H1 (cell line): ENCODE results near the gene SLC9C1. TPM values are rescaled to one million over a fixed set of nuclear protein-coding genes. Genes with fewer than 3 reads are reported as not detected.

Experiments used
- CTCF ChIA-PET: fragments of 300-600 bp; sonication (Branson Sonifier 250); formaldehyde crosslinking; loops from one replicate; lab custom pipeline; 2021; ENCODE audit not compliant: partially characterized antibody; lab: Charles Lee
- POLR2A ChIA-PET: fragments of 300-600 bp; sonication (Branson Sonifier 250); formaldehyde crosslinking; loops from one replicate; lab custom pipeline; 2021; ENCODE audit warnings: inconsistent platforms; ENCODE audit not compliant: partially characterized antibody; lab: Charles Lee
- DNase-seq, 2 experiments: peaks; one replicate each; pipeline versions ENCODE4 v3.0.0 to v3.0.0-alpha.2; 2010 to 2022; ENCODE audit warnings: low spot score in 2 of 2, low read depth in 1 of 2, mixed read lengths in 1 of 2
- FAIRE-seq: peaks from 2 replicates; lab custom pipeline; 2011; peaks lifted over from hg19 to GRCh38; lab: Jason Lieb, UNC
- H2AFZ ChIP-seq: 2 replicates; pipeline ENCODE4 v1.8.1; 2012; ENCODE audit warnings: low read length, inconsistent platforms
- H2AK5ac ChIP-seq: 2 replicates; pipeline ENCODE4 v1.6.1; 2013; ENCODE audit warnings: low read depth, low read length
- H2BK120ac ChIP-seq: replicated peaks from 2 replicates; pipeline ENCODE3; 2013; ENCODE audit warnings: low read depth, low read length, inconsistent platforms
- H2BK12ac ChIP-seq: 2 replicates; pipeline ENCODE4 v1.6.1; 2013; ENCODE audit warnings: low read depth, low read length
- H2BK15ac ChIP-seq: 2 replicates; pipeline ENCODE4 v1.6.1; 2013; ENCODE audit warnings: low read length
- H2BK20ac ChIP-seq: 2 replicates; pipeline ENCODE4 v1.6.1; 2013; ENCODE audit warnings: low read length
- H2BK5ac ChIP-seq: 2 replicates; pipeline ENCODE4 v1.6.1; 2013; ENCODE audit warnings: low read depth, low read length
- H3K14ac ChIP-seq: 2 replicates; pipeline ENCODE4 v1.6.1; 2013; ENCODE audit warnings: inconsistent platforms; ENCODE audit not compliant: insufficient read length
- H3K18ac ChIP-seq: 2 replicates; pipeline ENCODE4 v1.6.1; 2013; ENCODE audit warnings: low read length; ENCODE audit errors: extremely low read depth
- H3K23ac ChIP-seq: 2 replicates; pipeline ENCODE4 v1.6.1; 2013; ENCODE audit warnings: inconsistent platforms; ENCODE audit not compliant: insufficient read length
- H3K23me2 ChIP-seq: 2 replicates; pipeline ENCODE4 v1.6.1; 2013; ENCODE audit warnings: low read depth, low read length
- H3K27ac ChIP-seq: 2 replicates; pipeline ENCODE4 v1.6.1; 2011; ENCODE audit warnings: low read depth, low read length, inconsistent platforms
- H3K27me3 ChIP-seq, 4 experiments: replicated peaks in 1 of 4; 1 replicate in 1 of 4; 2 replicates in 3 of 4; pipeline versions ENCODE4 v1.6.1 to v1.8.1; 2011 to 2013; ENCODE audit warnings: low read length in 3 of 4, mild to moderate bottlenecking in 3 of 4, inconsistent platforms in 2 of 4, mixed read lengths in 2 of 4, moderate library complexity in 1 of 4; ENCODE audit not compliant: control insufficient read depth in 3 of 4, insufficient read depth in 3 of 4; ENCODE audit errors: extremely low read depth in 1 of 4
- H3K36me3 ChIP-seq, 4 experiments: 2 replicates each; pipeline versions ENCODE4 v1.6.1 to v1.8.1; 2011 to 2013; ENCODE audit warnings: mild to moderate bottlenecking in 4 of 4, low read length in 3 of 4, moderate library complexity in 2 of 4, control low read depth in 1 of 4, inconsistent platforms in 1 of 4; ENCODE audit not compliant: insufficient read depth in 4 of 4, control insufficient read depth in 2 of 4
- H3K4ac ChIP-seq: replicated peaks from 2 replicates; pipeline ENCODE3; 2013; ENCODE audit warnings: low read length, low read depth, mixed read lengths, inconsistent platforms; ENCODE audit not compliant: insufficient read length
- H3K4me1 ChIP-seq, 4 experiments: replicated peaks in 1 of 4; 1 replicate in 1 of 4; 2 replicates in 3 of 4; pipeline versions ENCODE4 v1.6.1 to v1.8.1; 2011 to 2013; ENCODE audit warnings: low read length in 3 of 4, inconsistent platforms in 2 of 4, mixed read lengths in 1 of 4; ENCODE audit not compliant: insufficient read depth in 4 of 4, control insufficient read depth in 3 of 4
- H3K4me2 ChIP-seq, 2 experiments: 2 replicates each; pipeline versions ENCODE4 v1.6.1 to v1.8.1; 2011 to 2013; ENCODE audit warnings: low read depth in 2 of 2, low read length in 2 of 2, control low read depth in 1 of 2, inconsistent platforms in 1 of 2, mild to moderate bottlenecking in 1 of 2; ENCODE audit not compliant: insufficient read depth in 1 of 2
- H3K4me3 ChIP-seq, 4 experiments: fragments of 200-600, 300-600 bp in 1 of 4; sonication (generic), shearing (Covaris generic), sonication (Bioruptor Twin) in 1 of 4; 2 replicates each; pipeline versions ENCODE4 v1.5.1 to v1.8.1; 2011 to 2016; ENCODE audit warnings: low read length in 4 of 4, low read depth in 3 of 4, control low read depth in 2 of 4, inconsistent platforms in 2 of 4, mild to moderate bottlenecking in 2 of 4, mixed read lengths in 1 of 4, moderate library complexity in 1 of 4; ENCODE audit not compliant: insufficient read depth in 2 of 4; ENCODE audit errors: extremely low read depth in 1 of 4
- H3K56ac ChIP-seq: replicated peaks from 2 replicates; pipeline ENCODE3; 2013; ENCODE audit warnings: low read depth, mild to moderate bottlenecking, mixed read lengths, low read length, inconsistent platforms; ENCODE audit not compliant: insufficient read length
- H3K79me1 ChIP-seq: 2 replicates; pipeline ENCODE4 v1.6.1; 2013; ENCODE audit warnings: low read depth, low read length, control low read depth
- H3K79me2 ChIP-seq, 2 experiments: 2 replicates each; pipeline versions ENCODE4 v1.6.1 to v1.8.1; 2012 to 2013; ENCODE audit warnings: low read length in 2 of 2, mild to moderate bottlenecking in 2 of 2, inconsistent platforms in 1 of 2; ENCODE audit not compliant: insufficient read depth in 2 of 2, control insufficient read depth in 1 of 2
- H3K9ac ChIP-seq, 4 experiments: replicated peaks in 1 of 4; 1 replicate in 1 of 4; 2 replicates in 3 of 4; pipeline versions ENCODE4 v1.6.1 to v1.8.1; 2011 to 2013; ENCODE audit warnings: low read depth in 3 of 4, low read length in 3 of 4, control low read depth in 2 of 4, mild to moderate bottlenecking in 2 of 4, moderate library complexity in 2 of 4, inconsistent platforms in 1 of 4; ENCODE audit errors: extremely low read depth in 1 of 4
- H3K9me3 ChIP-seq, 2 experiments: 2 replicates each; pipeline versions ENCODE4 v1.6.1 to v1.8.1; 2012 to 2013; ENCODE audit warnings: mild to moderate bottlenecking in 2 of 2, moderate library complexity in 2 of 2, control low read depth in 1 of 2, inconsistent platforms in 1 of 2, low read depth in 1 of 2, low read length in 1 of 2, mixed read lengths in 1 of 2; ENCODE audit not compliant: insufficient read depth in 2 of 2
- H4K20me1 ChIP-seq, 2 experiments: replicated peaks in 1 of 2; 2 replicates each; pipeline versions ENCODE3 to v1.8.1; 2011 to 2013; ENCODE audit warnings: inconsistent platforms in 2 of 2, low read length in 2 of 2, mild to moderate bottlenecking in 1 of 2; ENCODE audit not compliant: insufficient read depth in 2 of 2, control insufficient read depth in 1 of 2
- H4K5ac ChIP-seq: 2 replicates; pipeline ENCODE4 v1.6.1; 2013; ENCODE audit warnings: low read length, low read depth, mixed read lengths, inconsistent platforms; ENCODE audit not compliant: insufficient read length
- H4K8ac ChIP-seq: 2 replicates; pipeline ENCODE4 v1.8.0; 2013; ENCODE audit warnings: mild to moderate bottlenecking, moderate library complexity, low read length, inconsistent platforms; ENCODE audit not compliant: insufficient read depth; ENCODE audit errors: extremely low read depth
- H4K91ac ChIP-seq: replicated peaks from 2 replicates; pipeline ENCODE3; 2013; ENCODE audit warnings: low read length, mixed read lengths, inconsistent platforms; ENCODE audit not compliant: insufficient read length
- GABPA ChIP-seq: IDR thresholded peaks from 2 replicates; pipeline ENCODE4 v1.6.1; 2011; ENCODE audit warnings: mild to moderate bottlenecking, low read length, moderate library complexity, borderline replicate concordance; ENCODE audit not compliant: insufficient read depth
- HDAC6 ChIP-seq: IDR thresholded peaks from one replicate; pipeline ENCODE4 v1.7.1; 2012; ENCODE audit warnings: low read depth, mild to moderate bottlenecking, inconsistent platforms, low read length, moderate library complexity
- KDM4A ChIP-seq: IDR thresholded peaks from one replicate; pipeline ENCODE4 v1.7.1; 2012; ENCODE audit warnings: low read depth, mild to moderate bottlenecking, moderate library complexity, low read length, inconsistent platforms; ENCODE audit not compliant: severe bottlenecking
- RBBP5 ChIP-seq: IDR thresholded peaks from 2 replicates; pipeline ENCODE4 v1.7.1; 2012; ENCODE audit warnings: low read depth, mild to moderate bottlenecking, inconsistent platforms, low read length, moderate library complexity, borderline replicate concordance
- SIX5 ChIP-seq: IDR thresholded peaks from 2 replicates; pipeline ENCODE4 v1.6.1; 2011; ENCODE audit warnings: mild to moderate bottlenecking, low read depth, low read length
- SRF ChIP-seq: IDR thresholded peaks from 2 replicates; pipeline ENCODE4 v1.6.1; 2011; ENCODE audit warnings: mild to moderate bottlenecking, low read depth, low read length, moderate library complexity
- TEAD4 ChIP-seq: IDR thresholded peaks from 2 replicates; pipeline ENCODE4 v1.6.1; 2012; ENCODE audit warnings: low read depth, low read length, inconsistent platforms, mixed read lengths
- YY1 ChIP-seq: IDR thresholded peaks from 2 replicates; pipeline ENCODE4 v1.6.1; 2011; ENCODE audit warnings: low read depth, mild to moderate bottlenecking, low read length
- WGBS, 2 experiments: shearing (Covaris generic) in 1 of 2; methylation state at CpG; one replicate each; pipeline versions ENCODE4 v1.1.6 to v1.1.7; 2013 to 2015; ENCODE audit warnings: low lambda C conversion rate in 2 of 2, mixed read lengths in 2 of 2, inconsistent platforms in 1 of 2, low coverage in 1 of 2, missing lambda C conversion rate in 1 of 2; ENCODE audit not compliant: insufficient replicate concordance in 2 of 2, insufficient coverage in 1 of 2, insufficient read length in 1 of 2; ENCODE audit errors: extremely low coverage in 1 of 2, missing lambda C conversion rate in 1 of 2; 5-methylcytosine and 5-hydroxymethylcytosine counted together
- polyA plus RNA-seq, 7 experiments: library from polyadenylated mRNA; depleted of rRNA in 3 of 7; stranded (reverse) in 5 of 7; unstranded in 2 of 7; fragments of >200 nt in 5 of 7; fragments of 200-250 nt in 2 of 7; gene quantifications; 1 replicate in 5 of 7; 2 replicates in 1 of 7; 4 replicates in 1 of 7; pipeline versions ENCODE4 v1.2.1 to v1.2.3, GENCODE V29; 2011 to 2013; ENCODE audit warnings: missing spikeins in 2 of 7, mixed read lengths in 2 of 7
- total RNA-seq: library from RNA; stranded (reverse); fragmentation: NEBNext Ultra II Directional; extraction: Animal tissue kit (Norgen Biotek cat#: 25700); gene quantifications from 2 replicates; pipeline ENCODE4 v1.2.1, GENCODE V29; 2021
- TF ChIP-seq, protein P1 (sequence below): IDR thresholded peaks from 2 replicates; pipeline ENCODE4 v1.6.1; 2012; ENCODE audit warnings: inconsistent platforms

The SLC9C1 gene
- total and polyA plus RNA-seq, 2 of the 8 experiments (the other 6 are each of a cell fraction or from before 2014, with no cell fraction given), result 0.15 to 0.24 TPM

DNA sequence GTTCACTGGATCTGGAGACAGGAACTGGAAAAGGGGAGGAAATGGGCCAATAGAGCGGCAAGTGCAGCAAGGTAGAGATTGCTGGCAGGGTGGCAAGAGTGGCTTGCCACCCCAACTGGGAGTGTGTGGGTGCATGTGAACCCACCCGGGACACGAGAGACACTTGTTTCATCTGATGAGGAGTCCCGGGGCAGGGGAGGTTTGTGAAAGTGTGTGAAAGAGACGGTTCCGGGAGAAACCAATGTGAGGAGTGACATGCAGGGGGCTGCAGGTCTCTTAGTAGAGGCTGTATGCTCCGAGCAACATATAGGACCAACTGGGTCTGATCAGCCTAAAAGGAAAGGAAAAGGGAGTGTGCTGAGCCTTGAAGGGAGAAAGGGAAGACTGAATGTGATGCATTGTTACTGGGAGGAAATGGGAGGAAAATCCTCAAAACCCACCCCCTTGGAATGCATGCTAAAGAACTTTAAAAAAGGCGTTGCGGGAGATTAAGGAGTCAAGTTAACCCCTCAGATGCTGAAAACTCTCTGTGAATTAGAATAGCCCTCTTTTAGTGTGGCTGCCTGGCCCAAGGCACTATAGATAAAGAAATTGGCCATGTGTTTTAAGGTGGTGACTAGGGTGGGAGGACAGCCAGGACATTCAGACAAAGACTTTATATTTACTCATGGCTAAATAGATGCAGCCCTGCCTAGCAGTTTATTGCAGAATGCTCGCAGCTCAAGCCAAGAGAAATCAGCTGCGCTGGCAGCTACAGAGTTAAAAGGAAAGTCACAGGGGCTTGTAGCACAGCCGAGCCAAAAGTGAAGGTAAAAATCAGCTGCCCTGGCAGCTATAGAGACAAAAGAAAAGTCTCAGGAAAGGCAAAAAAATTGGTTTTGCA is 9.1 kb upstream of the SLC9C1 start:
- Histone ChIP-seq H2BK15ac (peak overlapping the region; percentile 94; the same call in 1 of the 2 replicates), H3K79me2 (no peaks in the 10 kb centered on the region), H3K9ac (peak overlapping the region in 3 of 4 experiments; percentile 38 to 48 (median 44); a peak in 6 of 7 replicates)
- TF ChIP-seq SIX5 (no peak), SRF (no peak), KDM4A (no peak), TEAD4 (peak; percentile 96), YY1 (peak; percentile 38; the same call in 1 of the 2 replicates), HDAC6 (no peak), GABPA (no peak), RBBP5 (peak; percentile 22; the same call in 1 of the 2 replicates)
- TF ChIP-seq, protein P1, sequence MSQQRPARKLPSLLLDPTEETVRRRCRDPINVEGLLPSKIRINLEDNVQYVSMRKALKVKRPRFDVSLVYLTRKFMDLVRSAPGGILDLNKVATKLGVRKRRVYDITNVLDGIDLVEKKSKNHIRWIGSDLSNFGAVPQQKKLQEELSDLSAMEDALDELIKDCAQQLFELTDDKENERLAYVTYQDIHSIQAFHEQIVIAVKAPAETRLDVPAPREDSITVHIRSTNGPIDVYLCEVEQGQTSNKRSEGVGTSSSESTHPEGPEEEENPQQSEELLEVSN, result no peak

More for the DNA sequence above, 9.1 kb upstream of the SLC9C1 start:
- POLR2A ChIA-PET, result interaction anchor here (0.8 to 4.9 kb wide), 14 partner anchors 9 to 168 kb away, joined by 3 to 32 read pairs (median 4); partner anchors contain the start of genes CD200 and SLC9C1
- peak overlapping the region; percentile 81 for H4K91ac ChIP-seq
- peaks cover 0 to 2% (median 0%) of the 10 kb centered on the region in 4 experiments; a peak in 1 of 8 replicates for H3K36me3 ChIP-seq
- no peak overlapping the region for H2AFZ ChIP-seq
- H3K14ac ChIP-seq, result peak overlapping the region; percentile 4
- peak overlapping the region; percentile 84 for H3K56ac ChIP-seq
- no peak overlapping the region for H3K23ac ChIP-seq
- no peaks in the 10 kb centered on the region for H4K20me1 ChIP-seq
- peak overlapping the region; percentile 98 for H3K18ac ChIP-seq
- peak overlapping the region; percentile 99 for H2BK5ac ChIP-seq
- H2BK120ac ChIP-seq, result peak overlapping the region; percentile 98
- peaks cover 10% of the 10 kb centered on the region; the same call in 1 of the 2 replicates for H3K23me2 ChIP-seq
- H2BK12ac ChIP-seq, result peak overlapping the region; percentile 95
- H3K9me3 ChIP-seq, result no peaks in the 10 kb centered on the region; a peak in 1 of 4 replicates
- H3K4me3 ChIP-seq, result peak overlapping the region; percentile 30 to 53 (median 38)
- peak overlapping the region; percentile 61 to 90 for H3K4me2 ChIP-seq
- FAIRE-seq (peak; percentile 99), DNase-seq (peak; percentile 60 to 69)
- H3K4ac ChIP-seq, result peak overlapping the region; percentile 30
- no peaks in the 10 kb centered on the region for H3K27me3 ChIP-seq
- CTCF ChIA-PET, result interaction anchor here (0.6 to 5.5 kb wide), 12 partner anchors 10 to 210 kb away, joined by 3 to 47 read pairs (median 5); partner anchors contain the start of genes CD200 and SLC9C1
- H2BK20ac ChIP-seq, result peak overlapping the region; percentile 98
- H4K5ac ChIP-seq, result peak overlapping the region; percentile 90
- WGBS, 2 experiments, result 15% methylated on average over 12 of the region's 12 CpGs; no CpG with 5 or more reads in 1 of the 2 experiments
- no peaks in the 10 kb centered on the region for H3K79me1 ChIP-seq
- no peak overlapping the region for H4K8ac ChIP-seq
- H2AK5ac ChIP-seq, result peak overlapping the region; percentile 96; the same call in 1 of the 2 replicates
- peaks cover 18 to 25% (median 21%) of the 10 kb centered on the region in 4 experiments for H3K4me1 ChIP-seq
- H3K27ac ChIP-seq, result peak overlapping the region; percentile 90
